ENCODE data around the gene ZNF565.
A peak's percentile ranks its signal among the peaks of the same experiment; 100 is the strongest.
"Not testable (repeated sequence)": the region's sequence is repeated elsewhere in the genome, so short reads cannot be mapped to it uniquely, and the experiment has no call there.

Gene ZNF565

GRCh38 chr19:36214386-36215275 is at the start of gene ZNF565, which contains the start of gene ZNF146:
Gene ZNF565, minus strand, starts transcription at chr19:36214665. Its CDS starts 12,680 bp downstream, at chr19:36201985.
Gene ZNF146, plus strand, starts transcription at chr19:36215106. Its CDS starts 21,335 bp downstream, at chr19:36236441.
- peak; percentile 90 to 93 for DNase-seq (ENCODE audit: low read depth in 2 of 2)

GRCh38 chr19:36259211-36259610 is 44.7 kb upstream of the ZNF565 start:
- DNase-seq (ENCODE audit: low read depth in 2 of 2), result no peak

GRCh38 chr19:36258028-36258875 is 43.8 kb upstream of the ZNF565 start:
- no peak for DNase-seq (ENCODE audit: low read depth in 2 of 2)

GRCh38 chr19:36257520-36257876 is 43.0 kb upstream of the ZNF565 start:
- DNase-seq (ENCODE audit: low read depth in 2 of 2), result no peak

GRCh38 chr19:36256853-36257519 is 42.5 kb upstream of the ZNF565 start:
- no peak for DNase-seq (ENCODE audit: low read depth in 2 of 2)

- no peak for DNase-seq (ENCODE audit: low read depth in 2 of 2)
Measured at GRCh38 chr19:36256064-36256463, 41.6 kb upstream of the ZNF565 start.

GRCh38 chr19:36255316-36255715 is 40.9 kb upstream of the ZNF565 start:
- no peak for DNase-seq (ENCODE audit: low read depth in 2 of 2)

GRCh38 chr19:36254848-36255247 is 40.4 kb upstream of the ZNF565 start:
- DNase-seq (ENCODE audit: low read depth in 2 of 2), result no peak

- DNase-seq (ENCODE audit: low read depth in 2 of 2), result no peak
Measured at GRCh38 chr19:36252047-36252446, 37.6 kb upstream of the ZNF565 start.

- DNase-seq (ENCODE audit: low read depth in 2 of 2), result no peak
Measured at GRCh38 chr19:36246006-36246481, 31.6 kb upstream of the ZNF565 start.

GRCh38 chr19:36245210-36246005 is 30.9 kb upstream of the ZNF565 start:
- DNase-seq (ENCODE audit: low read depth in 2 of 2), result no peak

- DNase-seq (ENCODE audit: low read depth in 2 of 2), result no peak
Measured at GRCh38 chr19:36244066-36244465, 29.6 kb upstream of the ZNF565 start.

GRCh38 chr19:36236946-36237310 is 22.5 kb upstream of the ZNF565 start:
- no peak for DNase-seq (ENCODE audit: low read depth in 2 of 2)

GRCh38 chr19:36236304-36236945 is 22.0 kb upstream of the ZNF565 start:
- no peak for DNase-seq (ENCODE audit: low read depth in 2 of 2)

- not testable (repeated sequence) for DNase-seq (ENCODE audit: low read depth in 2 of 2)
Measured at GRCh38 chr19:36233626-36234025, 19.2 kb upstream of the ZNF565 start.

GRCh38 chr19:36225219-36225892 is 10.9 kb upstream of the ZNF565 start:
- DNase-seq (ENCODE audit: low read depth in 2 of 2), result no peak

- no peak for DNase-seq (ENCODE audit: low read depth in 2 of 2)
Measured at GRCh38 chr19:36222503-36222902, 8.0 kb upstream of the ZNF565 start.

GRCh38 chr19:36221474-36221873 is 7.0 kb upstream of the ZNF565 start:
- no peak for DNase-seq (ENCODE audit: low read depth in 2 of 2)

GRCh38 chr19:36215276-36216123 is 1.0 kb upstream of the ZNF565 start:
- no peak for DNase-seq (ENCODE audit: low read depth in 2 of 2)

All from stimulated activated CD8-positive, alpha-beta memory T cell treated with anti-CD3 and anti-CD28 coated beads, Interleukin-15, amount 100 ng/mL, for 4 hours (primary cell).